GM23248 (cell line): ENCODE data around the gene ZNF304.
"Not testable (repeated sequence)": the region's sequence is repeated elsewhere in the genome, so short reads cannot be mapped to it uniquely, and the experiment has no call there.

Experiments used
- EZH2 ChIP-seq: fragments of 200-600 bp; sonication (generic); IDR thresholded peaks from 2 replicates; pipeline ENCODE4 v1.6.1; 2018; ENCODE audit warnings: antibody characterized with exemption, mild to moderate bottlenecking; ENCODE audit not compliant: insufficient read depth, poor library complexity, severe bottlenecking
- EZH2phosphoT487 ChIP-seq: fragments of 200-600 bp; sonication (generic); IDR thresholded peaks from 2 replicates; pipeline ENCODE4 v1.6.1; 2018; ENCODE audit warnings: antibody characterized with exemption, moderate library complexity, mild to moderate bottlenecking, low read depth; ENCODE audit not compliant: insufficient read depth

DNA sequence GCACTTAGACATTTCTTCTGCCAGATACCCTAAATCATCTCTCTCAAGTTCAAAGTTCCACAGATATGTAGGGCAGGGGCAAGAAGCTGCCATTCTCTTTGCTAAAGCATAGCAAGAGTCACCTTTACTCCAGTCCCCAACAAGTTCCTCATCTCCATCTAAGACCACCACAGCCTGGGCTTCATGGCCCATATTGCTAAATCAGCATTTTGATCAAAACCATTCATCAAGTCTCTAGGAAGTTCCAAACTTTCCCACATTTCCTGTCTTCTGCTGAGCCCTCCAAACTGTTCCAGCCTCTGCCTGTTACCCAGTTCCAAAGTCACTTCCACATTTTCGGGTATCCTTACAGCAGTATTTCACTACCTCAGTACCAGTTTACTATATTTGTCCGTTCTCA is 23.6 kb downstream of the ZNF304 start:
- TF ChIP-seq EZH2, EZH2phosphoT487: not testable (repeated sequence)
